HG03521 (cell line): ENCODE measurements around the gene TBX19.
"Not testable (repeated sequence)": the region's sequence is repeated elsewhere in the genome, so short reads cannot be mapped to it uniquely, and the experiment has no call there.

Experiments
- ATAC-seq: cut with Tn5 transposase; IDR thresholded peaks from one replicate; pipeline ENCODE4 v1.9.1; 2021; ENCODE audit warnings: mild to moderate bottlenecking, moderate library complexity; ENCODE audit not compliant: unreplicated experiment

Gene TBX19

DNA sequence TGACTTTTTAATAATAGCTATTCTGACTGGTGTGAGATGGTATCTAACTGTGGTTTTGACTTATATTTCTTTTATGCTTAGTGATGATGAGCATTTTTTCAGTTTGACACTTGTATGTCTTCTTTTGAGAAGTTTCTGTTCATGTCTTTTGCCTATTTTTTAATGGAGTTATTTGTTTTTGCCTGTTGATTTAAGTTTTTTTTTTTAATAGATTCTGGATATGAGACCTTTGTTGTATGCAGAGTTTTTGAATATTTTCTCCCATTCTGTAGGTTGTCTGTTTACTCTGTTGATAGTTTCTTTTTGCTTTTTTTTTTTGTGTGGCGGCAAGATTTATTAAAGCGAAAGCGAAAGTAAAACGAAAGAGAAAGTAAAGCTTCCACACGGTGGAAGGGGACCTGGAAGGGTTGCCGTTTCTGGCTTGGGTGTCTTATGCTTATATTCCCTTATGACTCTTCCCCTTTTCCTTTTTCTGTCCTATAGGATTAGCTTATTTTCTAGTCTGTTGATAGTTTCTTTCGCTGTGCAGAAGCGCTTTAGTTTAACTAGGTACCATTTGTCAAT lies 67.6 kb downstream of the TBX19 start:
- no peak for ATAC-seq

- ATAC-seq = not testable (repeated sequence)
Measured at GRCh38 chr1:168354335-168355269, 73.9 kb downstream of the TBX19 start.

DNA sequence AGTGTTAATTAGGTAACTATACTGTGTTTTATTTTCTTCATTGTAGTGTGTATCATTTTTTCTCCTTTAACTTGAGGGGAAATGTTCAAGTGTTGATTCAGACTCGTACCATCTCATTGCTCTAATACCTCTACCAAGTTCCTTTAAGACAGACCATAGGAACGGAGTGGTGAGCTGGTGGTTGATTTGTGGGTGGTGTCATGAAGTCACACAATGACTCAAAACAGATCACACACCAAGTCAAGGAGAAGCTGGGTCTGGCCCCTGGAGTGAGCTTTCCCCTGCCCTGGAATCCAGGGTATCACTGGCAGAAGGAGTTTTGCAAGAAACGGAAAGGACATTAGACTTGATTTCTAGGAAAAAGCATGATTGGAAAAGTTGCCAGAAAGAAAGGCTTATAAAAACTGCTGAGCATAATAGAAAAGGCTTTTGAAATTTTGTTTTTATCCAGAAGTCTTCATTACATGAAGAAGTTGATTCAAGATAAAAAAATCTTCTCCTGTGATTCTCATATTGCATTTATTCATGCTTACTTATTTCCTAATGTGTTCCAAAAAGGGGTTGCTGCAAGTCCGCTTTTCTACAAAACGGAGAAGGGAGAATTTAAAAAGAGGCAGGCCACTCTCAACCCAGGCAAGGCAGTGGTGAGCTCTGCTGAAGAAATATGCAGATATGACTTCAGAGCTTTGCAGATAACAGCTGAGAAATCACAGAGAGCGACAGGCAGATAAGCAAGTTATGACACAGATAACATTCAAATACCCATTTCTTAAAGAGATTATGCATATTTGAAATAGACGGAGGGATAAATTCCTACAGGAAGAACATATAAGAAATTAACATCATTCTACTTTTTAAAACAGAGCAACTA lies 79.7 kb downstream of the TBX19 start:
- no peak for ATAC-seq

- ATAC-seq = no peak
Measured at GRCh38 chr1:168361252-168361651, 80.6 kb downstream of the TBX19 start.

- no peak for ATAC-seq
Measured at GRCh38 chr1:168362991-168363390, 82.3 kb downstream of the TBX19 start.
